Measurements from ENCODE around the gene BAG3.

The BAG3 gene

DNA sequence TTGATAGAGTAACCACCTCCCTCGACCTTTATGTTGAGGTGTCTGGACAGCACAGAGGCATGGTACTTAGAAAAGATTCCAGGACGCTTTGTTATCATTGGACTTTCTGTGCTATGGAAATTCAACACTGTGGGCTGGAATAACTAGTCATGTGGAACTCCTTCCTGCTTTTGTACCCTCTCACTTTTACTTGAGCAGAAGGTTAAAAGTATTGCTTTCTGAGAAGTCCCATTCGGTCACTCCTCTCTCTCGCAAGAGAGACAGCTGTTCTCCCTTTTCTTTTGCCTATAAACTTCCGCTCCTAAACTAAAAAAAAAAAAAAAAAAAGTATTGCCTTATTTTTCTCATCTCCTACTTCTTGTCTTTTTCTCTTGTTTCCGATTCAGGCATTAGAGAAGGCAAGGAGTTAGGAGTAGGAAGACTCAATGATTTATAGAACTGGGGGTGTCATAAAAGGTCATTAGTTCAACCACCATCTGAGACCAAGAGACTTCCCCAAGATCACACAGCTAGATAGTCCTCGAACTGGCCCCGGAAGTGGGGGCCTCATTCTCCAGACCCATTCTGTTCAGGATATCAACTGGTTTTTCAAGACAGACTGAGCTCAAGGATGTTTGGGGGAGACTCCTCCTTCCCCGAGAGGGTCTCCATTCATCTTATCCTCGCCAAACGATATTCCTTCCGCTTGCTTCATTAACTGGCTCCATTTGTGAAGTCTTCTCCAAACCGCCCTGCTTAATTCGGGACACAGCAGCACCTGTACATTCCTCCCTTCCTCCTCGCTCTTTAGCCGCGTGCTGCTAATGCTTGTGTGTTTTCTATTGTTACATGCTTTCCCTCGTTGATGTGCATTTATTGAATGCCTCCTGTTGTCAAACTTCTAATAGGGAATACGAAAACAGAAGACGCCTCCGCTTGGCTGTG, 73.7 kb downstream of the BAG3 start (continued):
- TF ChIP-seq, protein P1, sequence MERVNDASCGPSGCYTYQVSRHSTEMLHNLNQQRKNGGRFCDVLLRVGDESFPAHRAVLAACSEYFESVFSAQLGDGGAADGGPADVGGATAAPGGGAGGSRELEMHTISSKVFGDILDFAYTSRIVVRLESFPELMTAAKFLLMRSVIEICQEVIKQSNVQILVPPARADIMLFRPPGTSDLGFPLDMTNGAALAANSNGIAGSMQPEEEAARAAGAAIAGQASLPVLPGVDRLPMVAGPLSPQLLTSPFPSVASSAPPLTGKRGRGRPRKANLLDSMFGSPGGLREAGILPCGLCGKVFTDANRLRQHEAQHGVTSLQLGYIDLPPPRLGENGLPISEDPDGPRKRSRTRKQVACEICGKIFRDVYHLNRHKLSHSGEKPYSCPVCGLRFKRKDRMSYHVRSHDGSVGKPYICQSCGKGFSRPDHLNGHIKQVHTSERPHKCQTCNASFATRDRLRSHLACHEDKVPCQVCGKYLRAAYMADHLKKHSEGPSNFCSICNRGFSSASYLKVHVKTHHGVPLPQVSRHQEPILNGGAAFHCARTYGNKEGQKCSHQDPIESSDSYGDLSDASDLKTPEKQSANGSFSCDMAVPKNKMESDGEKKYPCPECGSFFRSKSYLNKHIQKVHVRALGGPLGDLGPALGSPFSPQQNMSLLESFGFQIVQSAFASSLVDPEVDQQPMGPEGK (tag by site-specific recombination; IDR thresholded peaks at IDR 0.05): no peak
- TF ChIP-seq, protein P2, sequence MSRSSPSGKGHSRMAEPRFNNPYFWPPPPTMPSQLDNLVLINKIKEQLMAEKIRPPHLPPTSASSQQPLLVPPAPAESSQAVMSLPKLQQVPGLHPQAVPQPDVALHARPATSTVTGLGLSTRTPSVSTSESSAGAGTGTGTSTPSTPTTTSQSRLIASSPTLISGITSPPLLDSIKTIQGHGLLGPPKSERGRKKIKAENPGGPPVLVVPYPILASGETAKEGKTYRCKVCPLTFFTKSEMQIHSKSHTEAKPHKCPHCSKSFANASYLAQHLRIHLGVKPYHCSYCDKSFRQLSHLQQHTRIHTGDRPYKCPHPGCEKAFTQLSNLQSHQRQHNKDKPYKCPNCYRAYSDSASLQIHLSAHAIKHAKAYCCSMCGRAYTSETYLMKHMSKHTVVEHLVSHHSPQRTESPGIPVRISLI (tag by site-specific recombination; IDR thresholded peaks at IDR 0.05): peak; percentile 86; the same call in 1 of the 2 replicates
- no peak for TF ChIP-seq BCL11B (tag by site-specific recombination; IDR thresholded peaks at IDR 0.05; ENCODE audit: low read depth)
- TF ChIP-seq ZNF837 (tag by site-specific recombination; IDR thresholded peaks at IDR 0.05): no peak
- TF ChIP-seq ZNF768 (tag by site-specific recombination; IDR thresholded peaks at IDR 0.05): no peak
- no peak for TF ChIP-seq ZBTB20 (tag by site-specific recombination; IDR thresholded peaks at IDR 0.05)
- TF ChIP-seq, protein P3, sequence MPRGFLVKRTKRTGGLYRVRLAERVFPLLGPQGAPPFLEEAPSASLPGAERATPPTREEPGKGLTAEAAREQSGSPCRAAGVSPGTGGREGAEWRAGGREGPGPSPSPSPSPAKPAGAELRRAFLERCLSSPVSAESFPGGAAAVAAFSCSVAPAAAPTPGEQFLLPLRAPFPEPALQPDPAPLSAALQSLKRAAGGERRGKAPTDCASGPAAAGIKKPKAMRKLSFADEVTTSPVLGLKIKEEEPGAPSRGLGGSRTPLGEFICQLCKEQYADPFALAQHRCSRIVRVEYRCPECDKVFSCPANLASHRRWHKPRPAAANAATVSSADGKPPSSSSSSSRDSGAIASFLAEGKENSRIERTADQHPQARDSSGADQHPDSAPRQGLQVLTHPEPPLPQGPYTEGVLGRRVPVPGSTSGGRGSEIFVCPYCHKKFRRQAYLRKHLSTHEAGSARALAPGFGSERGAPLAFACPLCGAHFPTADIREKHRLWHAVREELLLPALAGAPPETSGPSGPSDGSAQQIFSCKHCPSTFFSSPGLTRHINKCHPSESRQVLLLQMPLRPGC (tag by site-specific recombination; IDR thresholded peaks at IDR 0.05): no peak; the same call in 1 of the 2 replicates
- TF ChIP-seq ZNF274 (IDR thresholded peaks at IDR 0.05; ENCODE audit: low read length): no peak
- TF ChIP-seq ZNF274 (tag by site-specific recombination; IDR thresholded peaks at IDR 0.05; ENCODE audit: borderline replicate concordance): no peak
- TF ChIP-seq, protein P4, sequence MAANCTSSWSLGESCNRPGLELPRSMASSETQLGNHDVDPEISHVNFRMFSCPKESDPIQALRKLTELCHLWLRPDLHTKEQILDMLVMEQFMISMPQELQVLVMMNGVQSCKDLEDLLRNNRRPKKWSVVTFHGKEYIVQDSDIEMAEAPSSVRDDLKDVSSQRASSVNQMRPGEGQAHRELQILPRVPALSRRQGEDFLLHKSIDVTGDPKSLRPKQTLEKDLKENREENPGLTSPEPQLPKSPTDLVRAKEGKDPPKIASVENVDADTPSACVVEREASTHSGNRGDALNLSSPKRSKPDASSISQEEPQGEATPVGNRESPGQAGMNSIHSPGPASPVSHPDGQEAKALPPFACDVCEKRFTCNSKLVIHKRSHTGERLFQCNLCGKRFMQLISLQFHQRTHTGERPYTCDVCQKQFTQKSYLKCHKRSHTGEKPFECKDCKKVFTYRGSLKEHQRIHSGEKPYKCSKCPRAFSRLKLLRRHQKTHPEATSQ (tag by site-specific recombination; IDR thresholded peaks at IDR 0.05): no peak
- no peak for TF ChIP-seq ZFP69B (tag by site-specific recombination; IDR thresholded peaks at IDR 0.05)
- TF ChIP-seq ZNF211 (tag by site-specific recombination; IDR thresholded peaks at IDR 0.05; ENCODE audit: low read depth): no peak
- TF ChIP-seq GLIS1 (tag by site-specific recombination; IDR thresholded peaks at IDR 0.05): no peak
- TF ChIP-seq, protein P5, sequence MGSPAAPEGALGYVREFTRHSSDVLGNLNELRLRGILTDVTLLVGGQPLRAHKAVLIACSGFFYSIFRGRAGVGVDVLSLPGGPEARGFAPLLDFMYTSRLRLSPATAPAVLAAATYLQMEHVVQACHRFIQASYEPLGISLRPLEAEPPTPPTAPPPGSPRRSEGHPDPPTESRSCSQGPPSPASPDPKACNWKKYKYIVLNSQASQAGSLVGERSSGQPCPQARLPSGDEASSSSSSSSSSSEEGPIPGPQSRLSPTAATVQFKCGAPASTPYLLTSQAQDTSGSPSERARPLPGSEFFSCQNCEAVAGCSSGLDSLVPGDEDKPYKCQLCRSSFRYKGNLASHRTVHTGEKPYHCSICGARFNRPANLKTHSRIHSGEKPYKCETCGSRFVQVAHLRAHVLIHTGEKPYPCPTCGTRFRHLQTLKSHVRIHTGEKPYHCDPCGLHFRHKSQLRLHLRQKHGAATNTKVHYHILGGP (tag by site-specific recombination; IDR thresholded peaks at IDR 0.05): no peak
- no peak for TF ChIP-seq ZNF426 (tag by site-specific recombination; IDR thresholded peaks at IDR 0.05)
- TF ChIP-seq ZNF416 (tag by site-specific recombination; IDR thresholded peaks at IDR 0.05): no peak
- TF ChIP-seq KLF8 (tag by site-specific recombination; IDR thresholded peaks at IDR 0.05): no peak
- TF ChIP-seq TCF7L2 (IDR thresholded peaks at IDR 0.05; ENCODE audit: borderline replicate concordance, low read depth, low read length): no peak
- TF ChIP-seq ZNF266 (tag by site-specific recombination; IDR thresholded peaks at IDR 0.05; ENCODE audit: low read depth): no peak
- no peak for TF ChIP-seq ZFP37 (tag by site-specific recombination; IDR thresholded peaks at IDR 0.05)
- no peak for TF ChIP-seq ZNF133 (tag by site-specific recombination; IDR thresholded peaks at IDR 0.05)
- TF ChIP-seq ZNF146 (tag by site-specific recombination; IDR thresholded peaks at IDR 0.05): no peak
- peak; percentile 86 for TF ChIP-seq ZNF335 (tag by site-specific recombination; conservative IDR thresholded peaks at IDR 0.05)
- TF ChIP-seq ZBTB17 (tag by site-specific recombination; IDR thresholded peaks at IDR 0.05): 0 out of 2 replicates have a peak, but pooled peaks have one; percentile 9
- TF ChIP-seq ZNF19 (tag by site-specific recombination; IDR thresholded peaks at IDR 0.05; ENCODE audit: low read depth): no peak
- TF ChIP-seq ZNF677 (tag by site-specific recombination; IDR thresholded peaks at IDR 0.05): no peak
- TF ChIP-seq, protein P6, sequence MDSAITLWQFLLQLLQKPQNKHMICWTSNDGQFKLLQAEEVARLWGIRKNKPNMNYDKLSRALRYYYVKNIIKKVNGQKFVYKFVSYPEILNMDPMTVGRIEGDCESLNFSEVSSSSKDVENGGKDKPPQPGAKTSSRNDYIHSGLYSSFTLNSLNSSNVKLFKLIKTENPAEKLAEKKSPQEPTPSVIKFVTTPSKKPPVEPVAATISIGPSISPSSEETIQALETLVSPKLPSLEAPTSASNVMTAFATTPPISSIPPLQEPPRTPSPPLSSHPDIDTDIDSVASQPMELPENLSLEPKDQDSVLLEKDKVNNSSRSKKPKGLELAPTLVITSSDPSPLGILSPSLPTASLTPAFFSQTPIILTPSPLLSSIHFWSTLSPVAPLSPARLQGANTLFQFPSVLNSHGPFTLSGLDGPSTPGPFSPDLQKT (IDR thresholded peaks at IDR 0.05; ENCODE audit: borderline replicate concordance, low read depth, low read length): no peak
- TF ChIP-seq TRIM28 (IDR thresholded peaks at IDR 0.05; ENCODE audit: borderline replicate concordance, low read length): no peak
- TF ChIP-seq ZFP41 (tag by site-specific recombination; IDR thresholded peaks at IDR 0.05; ENCODE audit: borderline replicate concordance): no peak
- peak; percentile 4; the same call in 1 of the 2 replicates for TF ChIP-seq ZNF596 (tag by site-specific recombination; IDR thresholded peaks at IDR 0.05)
- no peak for TF ChIP-seq ZFP3 (tag by site-specific recombination; IDR thresholded peaks at IDR 0.05; ENCODE audit: low read depth)
- no peak for TF ChIP-seq ZNF501 (tag by site-specific recombination; IDR thresholded peaks at IDR 0.05)

Data from HEK293 (cell line).